Dermis blood vessel endothelial cell (primary cell): ENCODE measurements around the gene YIPF5. TPM values are rescaled to one million over a fixed set of nuclear protein-coding genes. Genes with fewer than 3 reads are reported as not detected.

Experiments
- DNase-seq: peaks from one replicate; pipeline ENCODE4 v3.0.0; 2010
- total RNA-seq: library from RNA; depleted of rRNA; stranded (reverse); fragments of >200 nt; gene quantifications from 2 replicates; pipeline ENCODE4 v1.2.3, GENCODE V29; 2014

The YIPF5 gene
- total RNA-seq, 1 donor from 2014 or later: 92.9 TPM

- no peak for DNase-seq
Observed at GRCh38 chr5:144177548-144177947, 7.1 kb upstream of the YIPF5 start.

GRCh38 chr5:144173766-144174165, 3.3 kb upstream of the YIPF5 start:
- DNase-seq: no peak

GRCh38 chr5:144169904-144170275, 569 bp downstream of the YIPF5 start:
- DNase-seq: peak; percentile 24

GRCh38 chr5:144167998-144168397, 2.5 kb downstream of the YIPF5 start:
- DNase-seq: no peak

- no peak for DNase-seq
Observed at GRCh38 chr5:144166696-144167095, 3.8 kb downstream of the YIPF5 start.

- DNase-seq: peak; percentile 36
Observed at GRCh38 chr5:144162686-144163085, 7.8 kb downstream of the YIPF5 start.

- DNase-seq: peak; percentile 38
Observed at GRCh38 chr5:144156767-144157171, 13.7 kb downstream of the YIPF5 start.

- DNase-seq: no peak
Observed at GRCh38 chr5:144151026-144151425, 19.4 kb downstream of the YIPF5 start.

GRCh38 chr5:144144956-144145751, 25.3 kb downstream of the YIPF5 start:
- DNase-seq: peak; percentile 98

- no peak for DNase-seq
Observed at GRCh38 chr5:144143625-144144024, 26.8 kb downstream of the YIPF5 start.

- no peak for DNase-seq
Observed at GRCh38 chr5:144142824-144143162, 27.7 kb downstream of the YIPF5 start.

- DNase-seq: peak; percentile 70
Observed at GRCh38 chr5:144142139-144142823, 28.2 kb downstream of the YIPF5 start.

- no peak for DNase-seq
Observed at GRCh38 chr5:144141585-144141984, 28.9 kb downstream of the YIPF5 start.

- DNase-seq: no peak
Observed at GRCh38 chr5:144139586-144139985, 30.9 kb downstream of the YIPF5 start.

GRCh38 chr5:144135113-144135762, 35.2 kb downstream of the YIPF5 start:
- no peak for DNase-seq

GRCh38 chr5:144134194-144134826, 36.1 kb downstream of the YIPF5 start:
- no peak for DNase-seq

GRCh38 chr5:144133050-144133633, 37.3 kb downstream of the YIPF5 start:
- no peak for DNase-seq

GRCh38 chr5:144131261-144131660, 39.2 kb downstream of the YIPF5 start:
- DNase-seq: no peak

GRCh38 chr5:144130306-144130705, 40.2 kb downstream of the YIPF5 start:
- DNase-seq: no peak

GRCh38 chr5:144128844-144129243, 41.6 kb downstream of the YIPF5 start:
- DNase-seq: no peak

GRCh38 chr5:144126707-144127106, 43.8 kb downstream of the YIPF5 start:
- DNase-seq: no peak

GRCh38 chr5:144125163-144125726, 45.2 kb downstream of the YIPF5 start:
- DNase-seq: no peak

- no peak for DNase-seq
Observed at GRCh38 chr5:144122641-144123040, 47.8 kb downstream of the YIPF5 start.
